Measurements from ENCODE around the gene CDK11B.

The CDK11B gene

GRCh38 chr1:1599935-1600860 lies 58.6 kb downstream of the CDK11B start, which contains the start of gene FNDC10:
FNDC10 (minus strand) TSS chr1:1600135; CDS start chr1:1600015, 120 bp downstream.
- no peaks in the 10 kb centered on the region for H3K79me2 ChIP-seq (ENCODE audit: control insufficient read depth, low read length)
- peak within 1 kb of the TSS; percentile 36; the same call in 1 of the 2 replicates for H3K4me2 ChIP-seq (ENCODE audit: low read length)
- 0 out of 2 replicates have a peak, but pooled peaks cover 3% of the 10 kb centered on the region for H4K20me1 ChIP-seq (ENCODE audit: control insufficient read depth, insufficient read depth, low read depth, low read length)
- no peaks in the 10 kb centered on the region for H3K9me2 ChIP-seq (replicated peaks; ENCODE audit: control insufficient read depth, low read length)
- no peak within 1 kb of the TSS for H3K27ac ChIP-seq (ENCODE audit: low read depth, low read length)
- TF ChIP-seq, protein P1, sequence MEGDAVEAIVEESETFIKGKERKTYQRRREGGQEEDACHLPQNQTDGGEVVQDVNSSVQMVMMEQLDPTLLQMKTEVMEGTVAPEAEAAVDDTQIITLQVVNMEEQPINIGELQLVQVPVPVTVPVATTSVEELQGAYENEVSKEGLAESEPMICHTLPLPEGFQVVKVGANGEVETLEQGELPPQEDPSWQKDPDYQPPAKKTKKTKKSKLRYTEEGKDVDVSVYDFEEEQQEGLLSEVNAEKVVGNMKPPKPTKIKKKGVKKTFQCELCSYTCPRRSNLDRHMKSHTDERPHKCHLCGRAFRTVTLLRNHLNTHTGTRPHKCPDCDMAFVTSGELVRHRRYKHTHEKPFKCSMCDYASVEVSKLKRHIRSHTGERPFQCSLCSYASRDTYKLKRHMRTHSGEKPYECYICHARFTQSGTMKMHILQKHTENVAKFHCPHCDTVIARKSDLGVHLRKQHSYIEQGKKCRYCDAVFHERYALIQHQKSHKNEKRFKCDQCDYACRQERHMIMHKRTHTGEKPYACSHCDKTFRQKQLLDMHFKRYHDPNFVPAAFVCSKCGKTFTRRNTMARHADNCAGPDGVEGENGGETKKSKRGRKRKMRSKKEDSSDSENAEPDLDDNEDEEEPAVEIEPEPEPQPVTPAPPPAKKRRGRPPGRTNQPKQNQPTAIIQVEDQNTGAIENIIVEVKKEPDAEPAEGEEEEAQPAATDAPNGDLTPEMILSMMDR (IDR thresholded peaks at IDR 0.05; ENCODE audit: low read depth, low read length, poor library complexity, severe bottlenecking) = no peak
- no peak for TF ChIP-seq EZH2phosphoT487 (IDR thresholded peaks at IDR 0.05; ENCODE audit: borderline replicate concordance, low read length)
- H3K9me3 ChIP-seq (ENCODE audit: control insufficient read depth, insufficient read depth, low read length) = no peaks in the 10 kb centered on the region
- H3K4me1 ChIP-seq (ENCODE audit: control insufficient read depth, low read length) = peaks cover 25% of the 10 kb centered on the region
- no peaks in the 10 kb centered on the region; the same call in 1 of the 2 replicates for H3F3A ChIP-seq (ENCODE audit: control insufficient read depth, insufficient read depth)
- no peaks in the 10 kb centered on the region for H3K36me3 ChIP-seq (ENCODE audit: control insufficient read depth, low read length)
- peaks cover 55% of the 10 kb centered on the region for H3K27me3 ChIP-seq (ENCODE audit: control insufficient read depth, low read length)
- H3K4me3 ChIP-seq (ENCODE audit: low read length) = no peak within 1 kb of the TSS

- Histone ChIP-seq H3K79me2 (ENCODE audit: control insufficient read depth, low read length) (no peaks in the 10 kb centered on the region), H3K9me3 (ENCODE audit: control insufficient read depth, insufficient read depth, low read length) (no peaks in the 10 kb centered on the region), H3K27me3 (ENCODE audit: control insufficient read depth, low read length) (peaks cover 53% of the 10 kb centered on the region), H3K36me3 (ENCODE audit: control insufficient read depth, low read length) (no peaks in the 10 kb centered on the region), H3F3A (ENCODE audit: control insufficient read depth, insufficient read depth) (no peaks in the 10 kb centered on the region; the same call in 1 of the 2 replicates), H3K4me2 (ENCODE audit: low read length) (peak overlapping the region; percentile 36; the same call in 1 of the 2 replicates), H3K9me2 (replicated peaks; ENCODE audit: control insufficient read depth, low read length) (no peaks in the 10 kb centered on the region), H3K4me3 (ENCODE audit: low read length) (no peak overlapping the region), H3K27ac (ENCODE audit: low read depth, low read length) (no peak overlapping the region), H3K4me1 (ENCODE audit: control insufficient read depth, low read length) (peaks cover 25% of the 10 kb centered on the region), H4K20me1 (ENCODE audit: control insufficient read depth, insufficient read depth, low read depth, low read length) (0 out of 2 replicates have a peak, but pooled peaks cover 3% of the 10 kb centered on the region)
- no peak for TF ChIP-seq EZH2phosphoT487 (IDR thresholded peaks at IDR 0.05; ENCODE audit: borderline replicate concordance, low read length)
- TF ChIP-seq, protein P1 (IDR thresholded peaks at IDR 0.05; ENCODE audit: low read depth, low read length, poor library complexity, severe bottlenecking) = no peak
These were observed 59.5 kb downstream of the CDK11B start for GRCh38 chr1:1599030-1599934.

GRCh38 chr1:1598720-1599029 lies 60.1 kb downstream of the CDK11B start:
- peaks cover 53% of the 10 kb centered on the region for H3K27me3 ChIP-seq (ENCODE audit: control insufficient read depth, low read length)
- H3K27ac ChIP-seq (ENCODE audit: low read depth, low read length) = no peak overlapping the region
- no peak overlapping the region for H3K4me3 ChIP-seq (ENCODE audit: low read length)
- no peaks in the 10 kb centered on the region for H3K79me2 ChIP-seq (ENCODE audit: control insufficient read depth, low read length)
- no peaks in the 10 kb centered on the region; the same call in 1 of the 2 replicates for H3F3A ChIP-seq (ENCODE audit: control insufficient read depth, insufficient read depth)
- no peak overlapping the region for H3K4me2 ChIP-seq (ENCODE audit: low read length)
- peaks cover 24% of the 10 kb centered on the region for H3K4me1 ChIP-seq (ENCODE audit: control insufficient read depth, low read length)
- no peaks in the 10 kb centered on the region for H3K9me2 ChIP-seq (replicated peaks; ENCODE audit: control insufficient read depth, low read length)
- no peaks in the 10 kb centered on the region for H3K9me3 ChIP-seq (ENCODE audit: control insufficient read depth, insufficient read depth, low read length)
- H3K36me3 ChIP-seq (ENCODE audit: control insufficient read depth, low read length) = no peaks in the 10 kb centered on the region
- TF ChIP-seq EZH2phosphoT487 (IDR thresholded peaks at IDR 0.05; ENCODE audit: borderline replicate concordance, low read length) = no peak
- TF ChIP-seq, protein P1 (IDR thresholded peaks at IDR 0.05; ENCODE audit: low read depth, low read length, poor library complexity, severe bottlenecking) = no peak
- 0 out of 2 replicates have a peak, but pooled peaks cover 3% of the 10 kb centered on the region for H4K20me1 ChIP-seq (ENCODE audit: control insufficient read depth, insufficient read depth, low read depth, low read length)

Measured in DOHH2 (cell line).